C4-2B (cell line): ENCODE results near the gene TUBB6.

ENCODE experiments used
- H3K27ac ChIP-seq: fragments of 450-650 bp; 2 replicates; pipeline ENCODE4 v1.5.1; 2017
- ZFX ChIP-seq: fragments of 450-650 bp; IDR thresholded peaks from 2 replicates; pipeline ENCODE4 v1.6.1; 2017
- TF ChIP-seq, protein P1 (sequence below): fragments of 450-650 bp; conservative IDR thresholded peaks from 2 replicates; pipeline ENCODE4 v1.5.1; 2017; ENCODE audit warnings: mild to moderate bottlenecking

TUBB6 gene

DNA sequence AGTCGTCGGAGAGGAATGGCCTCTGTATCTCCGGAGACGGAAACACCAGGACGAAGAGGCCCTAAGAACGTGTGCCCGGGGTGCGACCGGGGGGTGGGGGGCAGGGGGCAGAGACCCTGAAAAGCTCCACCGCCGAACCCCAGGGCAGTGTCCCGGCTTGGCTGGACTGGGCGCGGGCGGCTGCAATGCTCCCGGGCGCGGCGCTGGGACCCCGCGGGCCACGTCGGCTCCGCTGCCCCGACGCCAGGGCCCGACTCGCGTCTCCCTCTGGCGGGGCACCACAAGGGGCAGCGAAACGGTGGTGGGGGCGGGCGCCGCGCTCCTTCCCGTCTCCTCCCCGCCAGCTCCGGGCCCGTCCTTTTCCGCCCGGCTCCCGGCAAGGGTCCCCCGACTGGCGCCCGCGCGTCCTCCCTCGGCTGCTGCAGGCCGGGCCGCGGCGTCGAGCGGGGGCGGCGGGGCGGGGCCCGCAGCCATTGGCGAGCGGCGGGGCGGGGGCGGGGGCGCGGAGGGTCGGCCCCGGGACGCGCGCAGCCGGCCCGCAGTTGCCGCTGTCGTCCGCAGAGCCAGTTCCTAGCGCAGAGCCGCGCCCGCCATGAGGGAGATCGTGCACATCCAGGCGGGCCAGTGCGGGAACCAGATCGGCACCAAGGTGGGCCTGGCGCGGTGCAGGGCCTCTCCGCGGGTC is at the start of gene TUBB6:
TSS of gene TUBB6 (plus strand) at position 541 of the 685 bp plus-strand sequence. CDS start at position 593, 52 bp downstream.
- H3K27ac ChIP-seq: peak within 1 kb of the TSS; percentile 56
- TF ChIP-seq ZFX: no peak

DNA sequence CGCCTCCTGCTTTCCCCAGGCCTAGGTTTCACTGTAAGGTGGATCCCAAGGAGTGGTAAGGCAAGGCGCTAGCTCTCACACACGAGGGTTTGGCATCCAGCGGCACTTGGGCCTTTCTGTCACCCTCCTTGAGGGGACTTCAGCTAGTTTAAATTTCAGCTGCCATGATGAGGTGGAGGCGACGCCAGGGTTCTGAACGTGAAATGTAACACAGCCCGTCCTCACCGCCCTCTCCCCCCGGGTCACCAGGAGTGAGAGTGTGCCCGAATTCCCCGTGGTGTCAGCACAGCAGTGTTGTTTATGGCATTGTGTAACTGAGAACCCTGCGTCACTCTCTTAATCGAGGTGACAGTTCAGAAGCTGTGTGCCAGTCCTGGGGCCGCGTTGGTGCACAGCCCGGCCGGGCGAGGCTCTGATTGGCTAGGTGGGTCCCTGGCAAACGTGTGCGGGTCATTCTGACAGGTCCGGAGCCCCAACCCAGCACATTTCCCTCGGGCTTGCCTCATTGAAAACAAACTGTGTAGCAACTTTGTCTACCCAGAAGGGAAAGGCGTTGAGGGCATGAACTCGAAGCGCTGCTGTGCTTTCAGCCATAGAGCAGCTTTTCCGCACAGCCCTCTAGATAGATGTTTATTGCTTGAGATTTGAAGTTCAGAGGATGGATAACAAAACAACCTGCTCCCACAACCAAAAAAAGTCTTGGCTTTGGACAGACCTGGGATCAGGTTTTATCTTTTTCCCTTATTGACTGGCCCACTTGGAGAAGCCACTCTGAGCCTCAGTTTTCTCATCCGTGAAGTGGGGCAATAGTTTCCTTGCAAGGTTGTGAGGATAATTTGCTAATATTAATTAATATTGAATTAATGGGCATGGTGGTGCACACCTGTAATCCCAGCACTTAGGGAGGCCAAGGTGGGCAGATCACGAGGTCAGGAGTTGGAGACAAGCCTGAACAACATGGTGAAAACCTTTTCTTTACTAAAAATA is 49.0 kb upstream of the TUBB6 start:
- H3K27ac ChIP-seq: no peak overlapping the region
- TF ChIP-seq ZFX: no peak

DNA sequence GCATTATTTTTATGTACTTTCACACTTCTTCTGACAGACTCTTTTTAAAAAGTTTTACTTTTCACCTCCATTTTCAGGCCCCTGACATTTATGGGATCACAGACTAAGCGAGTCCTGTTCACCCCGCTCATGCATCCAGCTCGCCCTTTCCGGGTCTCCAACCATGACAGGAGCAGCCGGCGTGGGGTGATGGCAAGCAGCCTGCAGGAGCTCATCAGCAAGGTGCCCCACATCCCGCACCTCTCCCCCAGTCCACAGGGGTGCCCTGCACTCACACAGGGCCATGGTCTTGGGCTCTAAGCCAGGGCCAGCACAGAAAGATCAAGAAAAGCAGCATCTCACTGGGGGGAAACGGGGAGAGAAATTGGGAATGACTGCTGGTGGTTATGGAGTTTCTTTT is 45.3 kb upstream of the TUBB6 start:
- no peak overlapping the region for H3K27ac ChIP-seq

DNA sequence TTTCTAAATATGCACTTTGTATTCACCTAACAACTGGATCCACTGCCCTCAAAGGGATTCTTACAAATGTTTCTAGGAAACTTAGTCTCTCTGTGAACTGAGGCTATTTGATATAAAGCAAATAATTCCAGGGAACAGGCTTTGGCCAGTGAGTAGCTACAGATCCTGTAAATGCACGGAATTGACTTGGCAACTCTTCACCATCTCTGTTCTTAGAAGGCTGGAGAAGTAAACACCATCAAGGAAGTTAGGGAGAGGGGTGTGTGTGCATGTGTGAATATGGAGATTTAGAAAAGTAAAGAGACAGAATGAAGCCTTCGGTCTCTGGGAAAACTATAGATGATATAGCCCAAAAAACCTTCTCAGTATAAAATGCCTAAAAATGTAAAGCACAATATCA is 43.2 kb upstream of the TUBB6 start:
- TF ChIP-seq, protein P1, sequence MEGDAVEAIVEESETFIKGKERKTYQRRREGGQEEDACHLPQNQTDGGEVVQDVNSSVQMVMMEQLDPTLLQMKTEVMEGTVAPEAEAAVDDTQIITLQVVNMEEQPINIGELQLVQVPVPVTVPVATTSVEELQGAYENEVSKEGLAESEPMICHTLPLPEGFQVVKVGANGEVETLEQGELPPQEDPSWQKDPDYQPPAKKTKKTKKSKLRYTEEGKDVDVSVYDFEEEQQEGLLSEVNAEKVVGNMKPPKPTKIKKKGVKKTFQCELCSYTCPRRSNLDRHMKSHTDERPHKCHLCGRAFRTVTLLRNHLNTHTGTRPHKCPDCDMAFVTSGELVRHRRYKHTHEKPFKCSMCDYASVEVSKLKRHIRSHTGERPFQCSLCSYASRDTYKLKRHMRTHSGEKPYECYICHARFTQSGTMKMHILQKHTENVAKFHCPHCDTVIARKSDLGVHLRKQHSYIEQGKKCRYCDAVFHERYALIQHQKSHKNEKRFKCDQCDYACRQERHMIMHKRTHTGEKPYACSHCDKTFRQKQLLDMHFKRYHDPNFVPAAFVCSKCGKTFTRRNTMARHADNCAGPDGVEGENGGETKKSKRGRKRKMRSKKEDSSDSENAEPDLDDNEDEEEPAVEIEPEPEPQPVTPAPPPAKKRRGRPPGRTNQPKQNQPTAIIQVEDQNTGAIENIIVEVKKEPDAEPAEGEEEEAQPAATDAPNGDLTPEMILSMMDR: no peak
- TF ChIP-seq ZFX: no peak
- H3K27ac ChIP-seq: no peak overlapping the region

More for the DNA sequence above, 45.3 kb upstream of the TUBB6 start:
- TF ChIP-seq ZFX: no peak
- TF ChIP-seq, protein P1: no peak

DNA sequence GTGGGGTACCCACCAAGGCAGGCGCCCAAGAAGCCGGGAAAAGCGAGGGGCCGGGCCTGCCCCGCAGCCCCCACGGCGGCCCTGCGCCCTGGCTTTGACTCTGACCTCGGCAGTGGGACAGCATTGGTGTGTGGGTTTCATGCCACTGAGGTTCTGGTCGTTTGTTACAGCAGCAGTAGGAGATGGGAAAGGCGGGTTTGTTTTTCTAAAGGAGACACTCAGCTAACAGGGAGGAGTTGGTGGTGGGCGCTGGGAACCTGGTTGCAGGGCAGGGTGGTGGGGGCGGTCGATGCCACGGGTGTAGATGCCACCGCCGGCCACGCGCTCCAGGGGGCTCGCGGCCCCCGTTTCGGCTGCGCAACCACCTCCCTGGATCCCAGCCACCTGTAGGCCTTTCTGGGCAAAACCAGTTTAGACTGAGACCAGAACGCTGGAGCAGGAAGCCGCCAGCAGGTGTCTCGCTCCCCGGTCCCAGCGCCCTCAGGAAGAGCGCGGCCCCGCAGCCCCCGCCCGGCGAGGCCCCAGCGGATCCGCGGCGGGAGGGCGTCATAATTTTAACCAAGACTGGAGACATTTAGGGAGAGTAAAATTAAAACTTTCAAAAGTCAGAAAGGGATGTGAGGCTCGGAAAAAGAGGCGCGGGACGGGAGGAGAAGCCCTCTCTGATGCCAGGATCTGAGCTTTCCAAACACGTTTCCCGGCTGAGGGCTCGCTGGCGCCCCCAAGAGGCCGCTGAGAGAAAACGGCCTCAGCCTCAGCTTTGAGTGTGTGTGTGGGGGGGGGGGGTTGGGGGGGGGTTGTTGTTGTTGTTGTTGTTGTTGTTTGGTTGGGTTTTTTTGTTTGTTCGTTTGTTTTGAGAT is 36.4 kb upstream of the TUBB6 start:
- peak overlapping the region; percentile 61 for H3K27ac ChIP-seq
- TF ChIP-seq ZFX: peak; percentile 49; the same call in 1 of the 2 replicates
- TF ChIP-seq, protein P1: peak; percentile 98

DNA sequence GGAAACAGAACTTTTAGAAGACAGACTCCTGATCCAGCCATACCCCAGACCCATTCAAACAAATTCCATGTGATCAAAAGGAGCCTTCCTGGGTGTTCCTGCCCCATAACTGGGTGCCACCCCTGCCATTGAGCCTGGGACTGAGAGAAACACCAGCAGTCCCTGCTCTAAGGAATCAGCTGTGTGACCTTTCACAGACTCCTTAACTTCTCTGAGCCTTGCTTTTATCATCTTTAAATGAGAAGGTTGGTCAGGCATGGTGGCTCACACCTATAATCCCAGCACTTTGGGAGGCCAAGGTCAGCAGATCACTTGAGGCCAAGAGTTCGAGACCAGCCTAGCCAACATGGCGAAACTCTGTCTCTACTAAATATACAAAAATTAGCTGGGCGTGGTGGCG is 33.2 kb upstream of the TUBB6 start:
- no peak overlapping the region for H3K27ac ChIP-seq
- TF ChIP-seq, protein P1: no peak
- no peak for TF ChIP-seq ZFX

DNA sequence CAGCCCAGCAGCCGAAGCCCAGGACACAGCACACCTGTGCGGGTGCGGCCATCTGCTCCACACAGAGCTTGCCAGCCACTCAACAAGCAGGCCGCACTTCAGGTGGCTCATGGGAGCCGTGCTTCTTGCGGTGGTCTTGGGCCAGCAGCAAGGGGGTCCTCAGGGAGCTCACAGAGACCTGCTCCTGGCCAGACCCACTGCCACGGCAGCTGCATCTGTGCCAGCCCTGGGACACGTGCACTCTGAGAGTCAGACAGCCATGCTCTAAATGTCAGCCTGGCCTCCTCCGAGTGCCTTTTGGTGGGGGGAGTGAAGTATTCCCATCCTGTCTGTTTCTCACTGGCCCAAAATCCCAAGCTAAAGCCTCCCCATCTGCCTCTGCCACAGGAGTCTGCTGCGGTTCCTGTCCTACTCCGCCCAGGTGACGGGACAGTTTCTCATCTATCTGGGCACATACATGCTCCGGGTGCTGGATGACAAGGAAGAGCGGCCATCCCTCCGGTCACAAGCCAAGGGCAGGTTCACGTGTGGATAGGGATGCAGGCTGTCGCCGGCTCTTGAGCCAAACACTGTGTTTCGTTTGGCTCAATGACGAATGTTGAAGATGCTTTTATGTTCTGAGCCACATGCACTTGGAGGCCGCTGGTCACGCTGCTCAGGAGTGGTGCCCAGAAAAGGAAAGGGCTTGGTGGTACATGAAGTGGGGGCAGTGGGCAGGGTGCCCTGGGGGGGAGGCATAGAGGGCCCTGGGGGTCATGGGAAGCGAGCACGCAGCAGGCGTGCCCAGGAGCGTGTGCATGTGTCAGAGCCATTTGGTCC is 31.1 kb upstream of the TUBB6 start:
- TF ChIP-seq, protein P1: no peak
- no peak for TF ChIP-seq ZFX
- H3K27ac ChIP-seq: no peak overlapping the region
